ENCODE measurements around the gene ARHGAP23.
"Not testable (repeated sequence)": the region's sequence is repeated elsewhere in the genome, so short reads cannot be mapped to it uniquely, and the experiment has no call there.

ARHGAP23 gene

DNA sequence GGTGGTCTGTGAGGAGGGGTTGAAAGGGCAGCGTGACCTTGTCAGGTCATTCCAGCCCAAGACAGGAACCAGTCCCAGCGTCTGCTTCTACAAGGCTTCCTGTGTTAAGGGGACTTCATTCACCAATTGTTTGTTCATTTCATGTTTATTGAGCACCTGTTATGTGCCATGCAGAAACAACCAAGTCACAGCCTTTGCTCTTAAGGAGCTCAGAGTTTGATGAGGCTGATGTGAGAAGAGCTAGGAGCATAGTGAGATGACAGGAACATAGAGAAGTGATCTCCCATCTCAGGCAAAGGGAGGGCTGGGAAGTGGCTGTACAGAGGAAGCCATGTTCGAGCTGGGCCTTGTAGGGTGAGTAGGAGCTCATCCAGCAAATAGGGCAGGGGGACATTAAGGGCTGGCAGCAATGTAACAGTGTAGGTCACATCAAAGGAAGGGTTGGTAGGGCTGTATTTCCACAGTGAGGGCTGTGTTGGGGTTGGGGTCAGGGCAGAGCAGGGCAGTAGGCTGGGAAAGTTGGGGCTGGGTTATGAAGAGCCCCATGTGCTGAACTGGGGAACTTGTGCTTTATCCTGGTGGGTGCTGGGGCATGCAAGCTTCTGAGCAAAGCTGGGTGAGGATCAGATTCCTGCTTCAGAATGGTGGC is 79.8 kb downstream of the ARHGAP23 start:
- intact Hi-C loops (cut with DNase I) = loop anchor here (5.0 kb wide), 1 partner anchor 159 kb away; no protein-coding TSS in a partner anchor
- peak in 2 of 10 donors; percentile 1 to 41 for DNase-seq

DNA sequence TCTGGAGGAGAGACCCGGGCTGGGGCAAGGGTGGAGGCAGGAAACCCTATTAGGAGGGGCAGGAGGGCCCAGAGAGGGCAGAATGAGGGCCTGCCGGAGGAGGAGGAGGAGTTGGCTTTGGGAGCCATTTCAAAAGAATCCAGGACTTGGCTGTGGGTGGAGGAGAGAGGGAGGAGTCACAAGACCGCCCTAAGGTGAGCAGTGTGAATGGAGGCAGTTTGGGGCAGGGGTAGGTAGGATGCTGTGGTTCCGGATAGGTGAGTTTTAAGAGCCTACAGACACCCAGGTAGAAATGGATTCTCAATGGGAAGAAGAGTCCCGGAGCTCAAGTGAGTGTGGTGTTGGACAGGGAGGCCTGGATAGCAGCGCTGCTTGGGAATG is 80.3 kb downstream of the ARHGAP23 start:
- DNase-seq = peak in 1 of 10 donors; percentile 41
- intact Hi-C loops (cut with DNase I) = loop anchor here (5.0 kb wide), 1 partner anchor 159 kb away; no protein-coding TSS in a partner anchor

DNA sequence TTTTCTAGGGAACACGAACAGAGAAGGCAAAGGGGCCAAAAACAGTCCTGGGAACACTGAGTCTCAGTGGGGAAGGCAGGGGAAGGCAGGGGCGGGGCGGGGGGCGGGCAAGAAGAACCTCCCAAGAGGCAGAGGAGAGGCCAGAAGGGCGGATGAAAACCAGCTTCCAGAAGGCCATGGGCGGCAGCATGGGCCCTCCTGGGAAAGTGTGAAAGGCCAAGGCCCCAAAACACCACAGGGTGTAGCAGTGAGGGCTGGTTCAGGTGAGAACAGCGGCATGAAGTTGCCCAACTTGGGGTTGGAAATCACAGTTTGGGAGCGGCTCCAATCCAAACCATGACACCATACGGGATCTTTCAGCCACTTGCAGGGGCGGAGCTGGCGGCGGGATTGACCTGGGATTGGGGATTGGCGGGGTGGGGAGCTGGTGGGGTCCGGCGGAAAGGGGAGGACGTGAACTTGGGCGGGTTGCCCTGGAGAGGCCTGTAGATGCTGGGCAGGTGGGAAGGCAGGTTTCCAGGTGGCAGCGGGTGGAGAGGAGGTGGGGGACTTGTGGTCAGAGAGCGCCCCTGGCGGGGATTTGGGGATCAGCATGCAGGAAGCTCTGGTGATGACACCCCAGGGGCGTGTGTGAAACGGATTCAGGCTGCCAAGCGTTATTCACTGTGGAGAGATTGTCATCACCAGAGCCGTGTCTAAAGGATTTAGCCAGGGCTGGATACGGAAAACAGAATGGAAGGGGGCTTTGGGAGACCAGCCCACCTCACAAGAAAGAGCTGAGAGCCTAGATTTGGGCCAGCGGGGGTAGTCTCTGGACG is 80.9 kb downstream of the ARHGAP23 start:
- DNase-seq = peak; percentile 60 to 97 (median 78)
- intact Hi-C loops (cut with DNase I) = loop anchor here (5.0 kb wide), 1 partner anchor 158 kb away; no protein-coding TSS in a partner anchor

GRCh38 chr17:38509772-38510420 is 81.6 kb downstream of the ARHGAP23 start:
- DNase-seq = peak in 3 of 10 donors; percentile 71 to 88 (median 76)
- intact Hi-C loops (cut with DNase I) = loop anchor here (5.0 kb wide), 1 partner anchor 157 kb away; no protein-coding TSS in a partner anchor

DNA sequence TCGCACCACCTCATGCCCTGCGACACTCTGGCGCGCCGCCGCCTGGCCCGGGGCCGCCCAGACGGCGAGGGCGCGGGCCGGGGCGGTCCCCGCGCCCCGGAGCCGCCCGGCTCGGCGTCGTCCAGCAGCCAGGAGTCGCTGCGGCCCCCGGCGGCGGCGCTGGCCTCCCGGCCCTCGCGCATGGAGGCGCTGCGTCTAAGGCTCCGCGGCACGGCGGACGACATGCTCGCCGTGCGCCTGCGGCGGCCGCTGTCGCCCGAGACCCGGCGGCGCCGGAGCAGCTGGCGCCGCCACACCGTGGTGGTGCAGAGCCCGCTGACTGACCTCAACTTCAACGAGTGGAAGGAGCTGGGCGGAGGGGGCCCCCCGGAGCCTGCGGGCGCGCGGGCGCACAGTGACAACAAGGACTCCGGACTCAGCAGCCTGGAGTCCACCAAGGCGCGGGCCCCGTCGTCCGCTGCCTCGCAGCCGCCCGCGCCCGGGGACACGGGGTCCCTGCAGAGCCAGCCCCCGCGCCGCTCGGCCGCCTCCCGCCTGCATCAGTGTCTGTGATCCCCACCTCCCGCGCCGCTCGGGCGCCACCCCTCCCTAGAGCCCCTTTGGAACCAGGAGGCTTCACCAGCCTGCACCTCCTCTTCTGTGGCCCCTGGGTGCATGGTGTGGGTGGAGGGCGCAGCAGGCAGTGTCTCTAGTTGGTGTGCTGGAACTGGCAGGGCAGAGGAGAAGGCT is 82.3 kb downstream of the ARHGAP23 start:
- peak in 3 of 10 donors; percentile 37 to 88 (median 76) for DNase-seq
- intact Hi-C loops (cut with DNase I) = no loop called here

DNA sequence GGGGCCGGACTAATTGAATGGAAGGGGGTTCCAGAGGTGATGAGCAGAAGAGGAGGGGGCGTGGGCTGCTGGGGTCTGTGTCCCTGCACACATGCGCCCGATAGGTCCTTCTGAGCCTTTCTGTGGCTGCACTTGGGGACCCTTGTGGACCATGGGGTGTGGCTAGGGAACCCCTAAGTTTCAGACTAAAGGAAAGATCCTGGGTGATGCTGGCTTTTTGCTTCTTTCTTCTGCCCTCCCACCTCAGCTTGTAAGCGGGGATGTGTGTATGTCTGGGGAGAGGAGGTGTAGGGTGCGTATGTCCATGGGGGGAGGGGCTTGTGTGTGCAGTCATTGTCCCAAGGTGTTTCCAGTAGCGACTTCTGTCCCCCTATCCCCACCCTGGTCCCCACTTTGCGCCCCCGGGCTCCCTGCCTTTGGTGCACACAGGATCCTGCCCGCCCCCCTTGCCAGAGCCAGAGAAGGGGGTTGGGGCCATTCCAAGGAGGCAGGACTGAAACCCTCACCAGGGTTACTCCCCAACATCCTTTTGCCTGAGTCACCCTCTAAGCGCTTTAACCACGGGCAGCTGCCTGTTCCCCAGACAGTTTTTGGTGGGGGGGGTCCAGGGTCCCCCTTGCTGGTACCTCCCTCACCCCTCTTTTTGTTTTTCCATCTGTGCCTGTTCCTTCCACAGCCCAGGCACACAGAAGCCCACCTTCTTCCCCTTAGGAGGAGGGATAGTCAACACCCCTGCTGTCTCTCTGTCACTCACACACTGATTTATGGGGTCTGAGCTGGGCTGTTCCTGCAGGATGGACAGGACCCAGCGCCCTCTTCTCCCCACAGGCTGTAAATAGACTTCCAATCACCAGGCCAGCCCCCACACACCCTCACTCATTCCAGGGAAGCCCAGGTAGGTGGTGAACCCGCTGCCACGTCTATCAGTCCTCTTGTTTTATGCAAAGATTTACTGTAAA is 83.2 kb downstream of the ARHGAP23 start:
- intact Hi-C loops (cut with DNase I) = no loop called here
- DNase-seq = peak in 2 of 10 donors; percentile 56 to 81

DNA sequence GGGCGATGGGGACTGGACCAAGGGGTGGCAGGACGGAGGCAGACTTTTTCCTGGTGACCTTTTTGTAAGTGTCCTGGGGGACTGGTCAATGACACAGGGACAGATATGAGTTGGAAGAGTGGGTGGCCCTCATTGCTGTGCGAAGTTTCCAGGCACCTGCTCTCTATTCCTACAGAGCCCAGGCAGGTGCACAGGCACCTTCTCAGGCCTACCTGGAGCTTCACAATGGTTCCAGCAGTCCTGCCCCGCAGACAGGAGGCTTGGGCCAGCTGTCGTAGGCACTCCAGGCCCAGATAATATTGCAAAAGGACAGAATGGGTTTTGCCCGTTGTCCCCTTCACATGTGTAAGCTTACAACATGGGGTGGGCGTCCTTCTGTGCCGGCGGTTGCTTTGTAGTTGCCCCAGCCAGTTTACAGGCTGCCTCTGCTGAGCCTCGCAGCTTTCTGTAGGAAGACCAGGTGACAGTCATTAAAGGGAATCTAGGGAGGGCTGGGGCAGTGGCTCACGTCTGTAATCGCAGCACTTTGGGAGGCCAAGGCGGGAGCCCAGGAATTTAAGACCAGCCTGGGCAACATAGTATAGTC is 84.3 kb downstream of the ARHGAP23 start:
- intact Hi-C loops (cut with DNase I) = no loop called here
- DNase-seq = peak in 2 of 10 donors; percentile 49 to 72

DNA sequence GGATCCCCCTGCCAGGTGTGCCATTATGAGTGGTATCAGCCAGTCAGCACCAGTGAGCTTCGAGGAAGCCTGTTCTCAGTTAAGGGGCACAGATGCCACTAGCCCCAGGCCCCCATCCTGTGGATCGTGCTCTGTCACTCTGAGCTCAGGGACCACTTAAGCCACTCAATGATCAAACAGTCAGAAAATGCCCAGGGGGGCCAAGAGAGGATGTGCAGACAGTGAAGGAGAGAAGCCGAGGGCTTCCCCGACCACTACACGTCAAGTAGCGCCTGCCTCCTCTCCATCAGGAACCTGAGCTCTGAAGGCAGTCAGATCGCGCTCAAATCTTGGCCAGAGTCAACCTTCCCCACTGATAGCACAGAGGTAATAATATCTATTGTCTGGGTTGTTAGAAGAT is 98.3 kb downstream of the ARHGAP23 start:
- peak in 2 of 10 donors; percentile 22 to 24 for DNase-seq
- intact Hi-C loops (cut with DNase I) = not testable (repeated sequence)

DNA sequence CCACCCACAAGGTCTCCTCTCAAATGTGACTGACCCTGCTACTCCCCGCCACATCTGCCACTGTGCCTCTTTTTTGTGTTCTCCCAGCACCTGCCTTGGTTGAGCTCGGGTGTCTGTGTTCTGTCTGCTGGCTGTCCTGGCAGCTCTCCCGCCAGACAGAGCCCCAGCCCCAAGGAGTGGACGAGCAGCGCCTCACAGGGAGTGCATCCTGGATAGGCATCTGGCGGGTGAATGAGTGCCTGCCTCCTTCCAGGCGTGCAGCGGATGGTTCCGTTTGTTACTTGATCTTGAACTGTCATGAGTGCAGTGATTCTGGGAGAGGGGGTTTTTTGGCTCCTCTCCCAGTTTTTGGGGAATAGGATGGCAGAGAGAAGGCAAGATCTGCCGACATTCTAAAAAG is 99.9 kb downstream of the ARHGAP23 start:
- peak in 2 of 10 donors; percentile 70 to 73 for DNase-seq
- intact Hi-C loops (cut with DNase I) = not testable (repeated sequence)

GRCh38 chr17:38530856-38531255 is 102.6 kb downstream of the ARHGAP23 start:
- intact Hi-C loops (cut with DNase I) = not testable (repeated sequence)
- peak in 2 of 10 donors; percentile 77 to 87 for DNase-seq

DNA sequence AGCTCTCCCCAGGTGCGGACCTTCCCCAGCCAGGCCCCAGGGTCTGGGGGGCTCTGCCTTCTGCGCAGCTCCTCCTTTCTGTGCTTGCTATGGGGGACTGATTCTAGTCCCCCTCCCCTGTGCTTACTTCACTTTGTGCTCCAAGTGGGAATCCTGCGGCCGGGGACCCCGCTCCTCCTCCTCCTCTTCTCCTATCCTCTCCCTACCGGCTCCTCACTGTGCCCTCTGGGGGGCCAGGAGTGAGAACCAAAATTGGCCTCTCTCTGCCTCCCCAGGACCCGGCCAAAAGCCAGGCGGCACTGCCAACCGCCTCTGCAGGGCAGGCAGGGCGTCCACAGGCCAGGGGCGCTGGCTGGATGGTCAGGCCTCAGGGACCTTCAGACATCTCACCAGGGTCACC is 103.5 kb downstream of the ARHGAP23 start:
- intact Hi-C loops (cut with DNase I) = not testable (repeated sequence)
- DNase-seq = peak in 2 of 10 donors; percentile 85 to 87

DNA sequence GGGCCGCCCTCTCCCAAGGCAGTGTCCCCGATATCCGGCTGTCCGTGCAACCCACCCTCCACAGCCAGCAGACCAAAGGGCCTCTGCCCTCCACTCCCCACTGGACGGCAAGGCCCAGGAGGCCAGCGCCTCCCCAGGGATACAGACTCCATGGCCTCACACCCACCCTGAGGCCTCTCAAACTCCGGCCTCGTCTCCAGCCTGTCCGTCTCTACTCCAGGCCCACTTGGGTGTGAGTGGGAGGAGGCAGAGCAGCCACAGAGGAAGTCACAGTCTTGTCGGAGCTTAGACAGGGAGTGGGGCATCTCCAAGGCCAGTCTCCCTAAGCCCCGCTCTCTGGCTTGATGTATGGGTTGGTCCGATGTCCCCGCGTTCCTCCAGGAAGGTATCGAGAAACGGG is 104.2 kb downstream of the ARHGAP23 start:
- intact Hi-C loops (cut with DNase I) = no loop called here
- DNase-seq = peak in 1 of 10 donors; percentile 61

- intact Hi-C loops (cut with DNase I) = no loop called here
- peak in 1 of 10 donors; percentile 22 for DNase-seq
These were observed 105.0 kb downstream of the ARHGAP23 start for GRCh38 chr17:38533241-38533640.

- DNase-seq = peak in 1 of 10 donors; percentile 58
- intact Hi-C loops (cut with DNase I) = no loop called here
These were observed 105.7 kb downstream of the ARHGAP23 start for GRCh38 chr17:38533866-38534497.

DNA sequence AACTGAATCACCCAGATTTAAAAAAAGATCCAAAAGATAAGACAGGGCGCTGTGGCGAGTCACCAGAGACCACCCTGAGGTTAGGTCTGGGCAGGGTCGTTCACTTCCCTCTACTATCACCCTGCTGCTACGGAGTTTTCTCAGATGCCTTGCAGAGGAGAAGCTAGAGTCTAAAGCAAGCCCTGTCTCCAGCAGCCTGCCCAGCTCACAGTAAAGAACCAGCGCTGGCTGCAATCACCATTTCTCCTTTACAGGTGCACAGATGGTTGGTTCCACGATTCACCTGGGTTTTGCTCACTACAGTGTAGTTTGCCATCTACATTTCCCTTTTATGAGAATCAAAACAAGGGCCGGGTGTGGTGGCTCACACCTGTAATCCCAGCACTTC is 106.2 kb downstream of the ARHGAP23 start:
- intact Hi-C loops (cut with DNase I) = no loop called here
- DNase-seq = peak in 1 of 10 donors; percentile 43

GRCh38 chr17:38535886-38536285 is 107.6 kb downstream of the ARHGAP23 start:
- intact Hi-C loops (cut with DNase I) = no loop called here
- no peak for DNase-seq

- intact Hi-C loops (cut with DNase I) = no loop called here
- no peak for DNase-seq
These were observed 108.4 kb downstream of the ARHGAP23 start for GRCh38 chr17:38536661-38537060.

GRCh38 chr17:38538906-38539305 is 110.6 kb downstream of the ARHGAP23 start:
- intact Hi-C loops (cut with DNase I) = no loop called here

More at GRCh38 chr17:38538906-38539305, 110.6 kb downstream of the ARHGAP23 start:
- DNase-seq = no peak

Data from posterior cingulate gyrus (tissue), 11 donors.